Smooth muscle cell of the brain vasculature (primary cell): ENCODE measurements around the gene CD58.

Experiments used
- DNase-seq: peaks from one replicate; pipeline ENCODE4 v3.0.0-alpha.2; 2012; ENCODE audit warnings: low read depth, low spot score

Gene CD58

DNA sequence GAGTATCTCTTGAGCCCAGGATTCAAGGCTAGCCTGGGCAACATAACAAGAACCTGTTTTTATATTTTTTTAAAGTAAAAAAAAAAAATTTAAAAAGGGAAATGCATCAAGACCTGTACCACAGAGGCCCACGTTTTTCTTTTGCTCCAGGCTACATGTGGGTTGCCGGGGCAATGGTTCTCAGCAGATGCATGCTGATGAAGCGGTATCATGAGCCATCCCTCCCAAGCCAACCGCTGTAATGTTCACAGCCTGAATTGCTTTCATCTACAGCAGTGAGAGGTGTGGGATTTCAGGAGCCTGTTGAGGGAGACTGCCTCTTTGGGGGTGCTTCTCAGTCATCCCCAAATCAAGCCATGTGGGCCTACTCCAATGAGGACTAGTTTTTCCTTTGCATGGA, 60.5 kb downstream of the CD58 start:
- DNase-seq = no peak

DNA sequence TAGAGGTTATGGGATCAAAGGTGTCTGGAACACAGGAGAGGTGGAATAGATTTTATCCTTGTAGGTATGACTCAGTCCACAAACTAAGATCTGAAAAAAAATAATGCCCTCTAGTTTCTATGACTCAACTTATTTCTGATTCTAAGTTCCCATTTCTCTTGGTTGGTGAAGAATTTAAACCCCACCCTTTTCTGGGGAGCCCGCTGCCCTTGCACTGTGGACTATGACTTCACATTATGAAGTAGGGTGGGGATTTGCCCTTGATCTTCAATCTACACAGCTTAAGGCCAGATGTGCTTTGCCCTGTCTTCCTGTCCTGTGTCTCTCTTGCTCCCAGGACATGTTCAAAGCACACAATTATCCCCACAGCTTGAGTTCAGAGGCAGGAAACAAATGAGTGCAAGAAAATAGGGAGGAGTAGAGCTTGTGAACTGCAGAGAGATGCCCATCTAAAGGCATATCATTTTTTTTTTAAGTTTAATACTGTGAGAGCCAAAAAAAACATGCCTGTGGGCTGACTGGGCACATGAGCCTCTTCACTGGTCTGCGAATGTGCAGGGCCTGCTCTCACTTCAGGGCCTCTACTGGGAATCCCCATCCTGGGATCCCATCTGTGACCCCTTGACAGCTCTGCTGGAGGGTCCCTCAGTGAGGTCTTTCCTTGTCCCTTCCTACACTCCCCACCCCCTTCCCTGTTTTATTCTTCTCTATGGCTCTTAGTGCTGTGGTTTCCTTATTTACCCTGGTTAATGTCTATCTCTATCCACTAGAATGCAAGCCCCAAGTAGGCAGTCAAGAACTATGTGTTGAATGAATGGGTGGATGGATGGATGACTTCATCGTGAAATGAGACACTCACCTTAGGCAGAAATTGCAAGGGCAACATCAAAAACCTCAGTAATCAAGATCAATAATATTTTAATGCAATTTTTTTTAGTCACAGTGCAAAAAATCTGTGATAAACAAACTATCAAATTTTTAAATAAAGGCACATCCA, 61.5 kb downstream of the CD58 start:
- peak; percentile 58 for DNase-seq

- DNase-seq = no peak
Observed at GRCh38 chr1:116508085-116508983, 62.5 kb downstream of the CD58 start.

GRCh38 chr1:116507631-116508030, 63.2 kb downstream of the CD58 start:
- DNase-seq = no peak

DNA sequence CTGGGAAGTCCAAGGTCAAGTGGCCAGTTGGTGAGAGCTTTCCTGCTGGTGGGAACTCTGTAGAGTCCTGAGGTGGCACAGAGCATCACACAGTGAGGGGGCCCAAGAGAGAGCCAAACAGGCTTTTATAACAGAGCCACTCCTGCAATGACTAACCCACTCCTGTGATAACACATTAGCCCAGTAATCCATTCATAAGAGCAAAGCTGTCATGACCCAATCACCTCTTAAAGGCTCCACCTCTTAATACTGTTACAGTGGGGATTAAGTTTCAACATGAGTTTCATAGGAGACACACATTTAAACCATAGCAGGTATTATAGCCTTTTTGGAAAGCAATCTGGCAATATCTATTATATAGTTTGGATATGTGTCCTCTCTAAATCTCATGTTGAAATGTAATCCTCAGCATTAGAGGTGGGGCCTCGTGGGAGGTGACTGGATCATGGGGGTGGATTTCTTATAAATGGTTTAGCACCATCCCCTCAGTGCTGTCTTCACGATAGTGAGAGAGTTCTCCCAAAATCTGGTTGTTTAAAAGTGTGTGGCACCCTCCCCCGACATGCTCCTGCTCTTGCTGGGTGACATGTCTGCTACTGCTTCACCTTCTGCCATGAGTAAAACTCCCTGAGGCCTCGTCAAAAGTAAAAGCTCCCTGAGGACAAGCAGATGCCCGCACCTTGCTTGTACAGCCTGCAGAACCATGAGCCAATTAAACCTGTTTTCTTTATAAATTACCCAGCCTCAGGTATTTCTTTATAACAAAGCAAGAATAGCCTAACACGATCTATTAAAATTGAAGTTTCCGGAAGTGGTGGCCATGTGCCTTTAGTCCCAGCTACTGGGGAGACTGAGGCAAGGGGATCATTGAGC, 64.5 kb downstream of the CD58 start:
- DNase-seq = no peak

GRCh38 chr1:116504308-116505156, 66.3 kb downstream of the CD58 start:
- DNase-seq = no peak

GRCh38 chr1:116503546-116504307, 67.1 kb downstream of the CD58 start:
- DNase-seq = no peak

GRCh38 chr1:116502671-116503314, 68.0 kb downstream of the CD58 start:
- no peak for DNase-seq

GRCh38 chr1:116501870-116502244, 69.0 kb downstream of the CD58 start:
- DNase-seq = no peak

- DNase-seq = no peak
Observed at GRCh38 chr1:116501125-116501869, 69.5 kb downstream of the CD58 start.

- peak; percentile 51 for DNase-seq
Observed at GRCh38 chr1:116498789-116499628, 71.8 kb downstream of the CD58 start.

DNA sequence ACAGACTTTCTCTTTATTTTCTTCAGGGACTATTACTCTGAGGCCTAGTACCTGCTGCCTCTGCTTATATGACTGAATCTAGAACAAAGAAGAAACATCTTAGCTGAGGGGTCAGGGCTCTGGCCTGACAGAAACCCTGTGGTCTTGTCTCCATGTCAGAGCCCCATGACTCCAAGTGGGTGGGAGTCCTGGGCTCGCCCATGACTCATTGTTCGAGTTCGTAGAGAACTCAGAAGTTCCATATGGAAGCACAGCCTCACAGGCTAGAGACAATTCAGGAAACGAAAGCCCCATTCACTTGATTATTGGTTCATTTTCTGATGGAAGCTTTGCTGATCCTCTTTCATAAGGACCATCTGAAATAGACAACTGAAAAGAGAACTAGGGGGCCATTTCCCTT, 73.2 kb downstream of the CD58 start:
- peak; percentile 56 for DNase-seq

DNA sequence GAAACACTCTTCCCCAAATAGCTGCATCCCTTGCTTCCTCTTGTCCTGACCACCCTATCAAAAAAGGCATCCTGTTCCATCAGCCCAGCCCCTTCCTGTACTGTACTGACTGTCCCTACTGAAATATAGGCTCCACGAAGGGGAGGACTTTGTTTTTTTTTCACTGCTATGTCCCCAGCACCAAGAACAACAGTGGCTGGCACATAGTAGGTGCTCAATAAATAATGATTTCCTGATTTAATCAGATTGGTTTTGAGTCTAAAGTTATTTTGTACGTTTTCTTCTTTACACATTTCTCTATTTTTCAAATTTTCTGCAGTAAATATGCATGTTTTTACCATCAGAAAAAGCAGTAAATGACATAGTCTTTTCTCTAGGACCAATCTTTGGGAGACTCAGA, 73.9 kb downstream of the CD58 start:
- DNase-seq = no peak

DNA sequence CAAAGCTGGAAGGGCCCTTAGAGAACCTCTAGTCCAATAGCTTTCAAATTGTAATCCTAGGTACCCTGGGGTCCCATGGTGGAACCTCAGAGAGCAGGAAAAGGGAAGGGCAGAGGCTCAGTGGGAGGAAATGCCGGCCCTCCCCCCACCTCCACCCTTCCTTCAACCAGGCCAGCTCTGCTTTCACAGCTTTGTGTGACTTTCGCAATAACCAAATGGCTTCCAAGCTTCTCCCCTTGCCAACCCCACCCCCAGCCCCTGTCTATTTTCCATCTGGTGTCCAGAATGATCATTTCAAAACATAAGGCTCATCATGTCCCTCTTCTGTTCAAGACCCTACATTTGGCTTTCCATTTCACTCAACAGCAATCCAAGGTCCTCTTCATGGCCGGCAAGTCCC, 74.4 kb downstream of the CD58 start:
- DNase-seq = no peak

GRCh38 chr1:116495535-116495934, 75.3 kb downstream of the CD58 start:
- DNase-seq = no peak

- DNase-seq = no peak
Observed at GRCh38 chr1:116494745-116495144, 76.1 kb downstream of the CD58 start.

GRCh38 chr1:116494353-116494692, 76.5 kb downstream of the CD58 start:
- no peak for DNase-seq
